HG03060 (cell line): ENCODE measurements around the gene TPSD1.
"Not testable (repeated sequence)": the region's sequence is repeated elsewhere in the genome, so short reads cannot be mapped to it uniquely, and the experiment has no call there.

ENCODE experiments used
- ATAC-seq: cut with Tn5 transposase; IDR thresholded peaks from one replicate; pipeline ENCODE4 v1.9.1; 2021; ENCODE audit warnings: low read depth, moderate number of reproducible peaks; ENCODE audit not compliant: unreplicated experiment

TPSD1 gene

GRCh38 chr16:1293921-1294656, 38.2 kb downstream of the TPSD1 start:
- ATAC-seq: no peak

- ATAC-seq: no peak
These were observed 39.6 kb downstream of the TPSD1 start for GRCh38 chr16:1295465-1295864.

GRCh38 chr16:1296688-1297017, 40.8 kb downstream of the TPSD1 start:
- not testable (repeated sequence) for ATAC-seq

- ATAC-seq: no peak
These were observed 41.3 kb downstream of the TPSD1 start for GRCh38 chr16:1297018-1297696.

GRCh38 chr16:1298406-1298805, 42.5 kb downstream of the TPSD1 start:
- no peak for ATAC-seq

GRCh38 chr16:1299012-1299867, 43.4 kb downstream of the TPSD1 start:
- no peak for ATAC-seq

GRCh38 chr16:1299868-1300203, 44.0 kb downstream of the TPSD1 start:
- no peak for ATAC-seq

GRCh38 chr16:1300664-1301476, 45.0 kb downstream of the TPSD1 start:
- no peak for ATAC-seq

GRCh38 chr16:1301562-1301961, 45.7 kb downstream of the TPSD1 start:
- ATAC-seq: no peak

- no peak for ATAC-seq
These were observed 50.0 kb downstream of the TPSD1 start for GRCh38 chr16:1305823-1306222.

- no peak for ATAC-seq
These were observed 50.5 kb downstream of the TPSD1 start for GRCh38 chr16:1306334-1306733.

- ATAC-seq: no peak
These were observed 52.4 kb downstream of the TPSD1 start for GRCh38 chr16:1308036-1308976.
